HG03521 (cell line): Measurements from ENCODE around the gene SHC2.
"Not testable (repeated sequence)": the region's sequence is repeated elsewhere in the genome, so short reads cannot be mapped to it uniquely, and the experiment has no call there.

Experiments
- ATAC-seq: cut with Tn5 transposase; IDR thresholded peaks from one replicate; pipeline ENCODE4 v1.9.1; 2021; ENCODE audit warnings: mild to moderate bottlenecking, moderate library complexity; ENCODE audit not compliant: unreplicated experiment

The SHC2 gene

DNA sequence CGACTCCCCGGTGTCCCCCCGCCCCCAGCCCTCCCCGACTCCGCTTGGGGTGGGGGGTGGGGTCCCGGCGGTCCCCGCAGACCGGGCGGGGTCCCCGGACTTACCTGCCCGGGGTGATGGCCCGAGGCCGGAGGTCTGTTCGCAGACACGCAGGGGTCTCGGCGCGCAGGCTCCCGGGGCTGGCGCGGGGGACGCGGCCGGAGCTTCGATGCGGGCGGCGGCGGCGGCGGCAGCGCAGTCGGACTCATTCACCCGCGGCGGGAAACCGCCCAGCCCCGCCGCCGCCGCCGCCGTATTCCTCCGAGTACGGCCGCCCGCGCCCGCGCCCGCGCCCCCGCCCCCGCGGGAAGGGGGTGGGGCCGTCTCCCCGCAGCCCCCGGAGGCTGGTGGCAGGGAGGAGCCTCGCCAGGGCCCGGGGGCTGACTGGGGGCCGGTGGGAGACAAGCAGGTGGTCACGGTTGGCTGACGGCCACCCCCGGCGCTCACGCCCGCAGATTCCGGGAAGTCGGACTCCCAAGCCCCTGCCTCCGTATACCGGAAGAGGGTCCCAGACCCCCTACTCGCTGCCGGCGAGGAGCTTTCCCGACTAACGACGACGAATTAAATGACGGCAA, 51.8 kb downstream of the SHC2 start, which contains the start of gene C2CD4C:
Gene C2CD4C (minus strand): TSS at position 246 of the 614 bp plus-strand sequence. CDS start 786 bp downstream, outside the sequence.
- ATAC-seq = no peak

DNA sequence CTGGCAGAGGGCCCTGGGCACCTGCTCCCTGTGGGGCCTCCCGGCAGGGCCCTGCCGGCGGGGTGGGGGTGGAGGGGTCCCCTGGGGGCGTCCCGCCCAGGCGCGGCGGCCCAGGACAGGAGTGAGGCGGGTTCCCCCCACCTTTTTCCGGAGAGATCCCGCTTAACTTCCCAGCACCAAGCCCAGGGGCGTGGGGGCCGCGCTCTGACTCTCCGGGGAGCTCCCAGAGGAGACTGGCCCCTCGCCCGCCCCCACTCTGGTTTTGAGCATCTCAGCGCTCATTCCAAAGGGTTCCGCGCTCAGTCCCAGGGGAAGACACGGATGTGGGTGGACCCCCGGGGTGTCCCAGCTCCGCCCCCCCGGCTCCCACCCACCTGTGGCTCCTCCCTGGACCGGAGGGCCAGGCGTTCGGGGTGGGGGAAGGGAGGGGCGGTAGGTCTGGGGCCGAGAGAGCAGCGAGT, 52.4 kb downstream of the SHC2 start:
- no peak for ATAC-seq

DNA sequence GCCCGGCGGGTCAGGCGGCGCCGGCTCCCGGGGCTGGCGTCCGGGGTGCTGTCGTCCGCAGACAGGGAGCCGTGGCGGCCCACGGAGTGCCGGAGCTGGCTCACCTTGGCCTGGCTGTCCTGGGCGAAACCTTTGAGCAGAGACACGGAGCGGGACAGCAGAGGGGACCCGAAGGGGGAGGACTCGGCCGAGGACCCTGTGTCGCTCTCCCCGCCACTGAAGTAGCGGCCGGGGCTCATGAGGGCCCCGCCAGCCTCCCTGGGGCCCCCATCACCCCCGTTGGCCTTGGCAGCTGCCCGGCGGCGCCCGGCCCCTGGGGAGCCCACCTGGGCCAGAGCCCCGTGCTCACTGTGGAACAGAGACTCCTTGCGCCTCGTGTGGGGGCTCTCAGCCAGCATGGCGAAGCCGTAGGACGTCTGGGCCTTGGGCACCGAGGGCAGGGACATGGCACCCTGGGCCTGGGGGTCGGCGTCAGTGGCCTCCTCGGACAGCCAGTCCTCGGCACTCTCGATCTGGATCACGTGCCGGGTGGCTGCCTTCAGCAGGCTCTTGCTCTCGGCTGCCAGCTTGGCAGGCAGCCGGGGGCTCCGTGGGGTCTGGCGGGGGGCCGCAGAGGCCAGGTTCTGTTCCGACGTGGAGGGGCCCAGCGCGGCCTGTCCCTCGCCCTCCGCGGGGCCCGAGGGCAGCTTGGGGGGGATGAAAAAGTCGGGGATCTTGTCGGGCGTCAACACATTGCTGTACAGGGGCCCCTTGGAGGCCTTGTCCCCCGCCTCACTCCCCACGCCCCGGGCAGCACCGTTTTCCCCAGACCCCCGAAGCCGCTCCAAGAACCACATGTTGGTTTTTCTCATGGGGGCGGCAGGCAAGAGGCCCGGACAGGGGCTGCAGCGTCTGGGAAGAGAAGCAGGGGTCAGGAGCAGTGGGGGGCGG, 53.1 kb downstream of the SHC2 start:
- ATAC-seq = no peak

DNA sequence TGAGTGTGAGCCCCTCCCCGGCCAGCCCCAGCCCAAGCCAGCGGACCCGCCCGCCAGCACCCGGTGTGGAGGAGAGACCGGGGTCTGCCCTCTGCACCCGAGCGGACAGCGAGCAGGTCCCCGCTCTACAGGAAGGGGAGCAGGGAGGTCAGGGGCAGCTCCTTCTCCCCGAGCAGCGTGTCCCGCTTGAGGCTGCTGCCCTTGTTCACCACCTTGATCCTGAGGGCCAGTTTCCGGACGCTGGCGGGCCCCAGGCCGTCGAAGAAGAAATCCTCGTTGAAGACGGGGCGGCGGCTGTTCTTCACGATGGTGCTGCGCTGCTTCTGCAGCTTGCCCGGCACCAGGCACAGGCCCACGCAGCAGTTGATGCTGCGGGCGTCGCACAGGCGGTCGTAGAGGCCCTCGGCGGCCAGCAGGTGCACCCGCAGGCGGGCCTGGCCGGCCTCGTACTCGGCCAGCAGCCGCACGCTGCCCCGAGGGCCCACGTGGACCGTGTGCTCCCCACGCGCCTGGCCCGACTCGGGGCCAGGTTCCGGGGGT, 53.8 kb downstream of the SHC2 start:
- no peak for ATAC-seq

DNA sequence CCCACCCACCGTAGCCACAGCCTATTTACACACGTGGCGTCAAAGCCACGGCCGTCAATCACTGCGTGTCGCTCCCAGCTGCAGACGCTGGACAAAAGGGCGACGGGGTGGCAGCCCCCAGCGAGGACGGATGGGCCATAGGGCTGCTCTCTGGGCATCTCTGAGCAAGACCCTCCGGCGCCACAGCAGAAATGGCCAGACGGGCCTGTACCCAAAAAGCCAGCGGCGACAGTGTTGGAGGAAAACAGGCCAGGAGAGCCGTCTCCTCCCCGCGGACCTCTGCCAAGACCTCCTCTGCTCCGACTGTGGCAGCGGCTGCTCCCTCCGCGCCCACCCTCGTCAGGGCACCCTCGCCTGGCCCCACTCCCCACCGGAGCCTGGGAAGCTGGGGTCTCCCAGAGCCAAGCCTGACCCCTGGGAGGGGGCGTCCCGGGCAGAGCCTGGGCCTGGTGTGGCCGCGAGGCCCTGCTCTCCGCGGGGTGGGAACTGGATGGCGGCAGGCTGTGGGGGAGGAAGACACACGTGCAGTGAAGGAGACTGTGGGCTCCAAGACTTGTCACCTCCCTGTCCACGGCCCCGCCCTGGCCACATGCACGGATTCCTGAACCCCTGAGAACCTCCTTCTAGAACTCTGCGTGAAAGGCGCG, 54.6 kb downstream of the SHC2 start:
- ATAC-seq = no peak

DNA sequence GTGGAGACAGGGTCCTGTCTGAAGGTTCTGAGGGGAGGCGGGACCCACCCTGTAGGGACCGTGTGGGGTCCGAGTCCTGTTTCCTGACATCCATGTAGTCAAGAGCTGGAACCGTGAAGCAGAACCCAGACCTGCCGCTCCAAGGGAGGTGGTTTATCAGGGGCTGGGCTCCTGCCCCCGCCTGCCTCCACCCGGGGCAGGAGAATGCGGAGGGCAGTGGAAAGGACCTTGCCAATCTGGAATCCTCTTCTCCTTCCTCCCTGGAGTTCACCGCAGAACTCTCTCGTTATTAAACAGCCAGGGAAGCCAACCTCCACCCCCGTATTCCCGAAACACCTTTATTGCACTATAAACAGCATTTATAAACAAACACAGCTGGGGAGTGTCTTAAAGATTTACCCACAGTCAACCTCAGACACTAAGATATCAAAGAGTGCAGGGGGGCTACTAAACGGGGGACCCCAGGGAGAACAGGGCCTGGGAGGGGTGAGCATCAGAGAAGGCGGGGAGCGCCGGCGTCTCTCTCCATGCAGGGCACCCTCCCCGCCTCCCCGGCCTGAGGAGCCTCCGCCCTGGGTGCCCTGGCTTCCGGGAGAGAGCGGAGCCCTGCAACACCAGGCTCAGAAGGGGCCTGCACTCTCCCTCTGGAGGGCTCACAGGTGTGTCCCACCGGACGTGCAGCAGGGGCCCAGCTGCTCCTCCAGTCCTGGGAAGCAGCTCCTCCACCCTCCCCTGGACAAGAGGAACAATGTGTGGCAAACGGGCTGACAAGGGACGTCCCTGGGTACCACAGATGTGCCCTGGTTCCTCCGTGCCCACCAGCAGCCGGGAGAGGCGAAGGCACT, 55.5 kb downstream of the SHC2 start:
- ATAC-seq = no peak

DNA sequence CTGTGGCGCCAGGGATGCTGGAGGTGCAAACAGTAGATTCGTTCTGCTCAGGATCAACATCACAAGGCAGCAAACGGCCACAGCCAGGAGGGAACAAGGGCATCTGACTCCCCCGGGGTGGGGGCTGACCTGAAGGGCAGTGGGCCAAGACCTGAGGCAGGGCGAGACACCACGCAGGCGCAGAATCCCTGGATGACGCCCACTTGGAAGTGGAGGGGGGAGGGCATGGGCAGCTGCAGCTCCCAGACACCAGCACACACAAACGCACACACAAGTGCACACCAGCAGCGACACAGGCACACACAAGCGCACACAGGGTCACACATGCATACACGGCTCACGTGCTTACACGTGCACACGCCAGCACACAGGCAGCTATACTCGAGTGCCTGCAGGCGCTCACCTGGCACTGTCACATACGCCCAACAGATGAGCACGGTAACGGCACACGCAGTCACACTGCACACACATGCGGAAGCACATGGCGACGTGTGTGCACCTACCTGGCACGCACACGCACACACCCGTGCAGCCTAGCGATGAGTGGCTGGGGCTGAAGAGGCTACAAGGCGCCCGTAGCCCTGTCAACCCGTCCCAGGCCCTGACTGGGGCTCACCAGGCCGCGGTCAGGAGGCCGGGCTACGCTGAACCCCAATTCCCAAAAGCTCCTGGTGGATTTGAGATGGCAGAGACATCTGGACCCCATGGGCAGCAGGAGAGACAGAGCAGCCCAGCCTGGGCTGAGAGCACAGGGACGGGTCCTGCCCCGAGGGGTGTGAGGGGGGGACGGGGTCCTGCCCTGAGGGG, 57.4 kb downstream of the SHC2 start:
- ATAC-seq = no peak

DNA sequence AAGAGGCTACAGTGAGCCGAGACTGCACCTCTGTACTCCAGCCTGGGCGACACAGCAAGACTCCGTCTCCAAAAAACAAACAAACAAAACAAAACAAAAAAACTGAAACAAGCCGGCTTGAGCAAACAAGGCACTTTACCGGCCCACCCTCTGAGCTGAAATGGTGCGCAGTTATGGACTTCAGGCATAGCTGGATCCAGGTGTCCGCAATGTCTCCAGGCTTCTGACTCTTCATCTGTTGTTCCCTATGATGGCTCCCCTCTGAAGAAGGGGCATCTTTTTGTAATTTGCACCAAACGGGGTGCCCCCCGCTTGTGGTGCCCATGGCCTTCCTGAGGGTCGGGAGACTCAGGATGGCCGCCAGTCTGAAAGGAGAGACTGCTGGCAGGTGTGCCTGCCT, 58.0 kb downstream of the SHC2 start:
- ATAC-seq = no peak

DNA sequence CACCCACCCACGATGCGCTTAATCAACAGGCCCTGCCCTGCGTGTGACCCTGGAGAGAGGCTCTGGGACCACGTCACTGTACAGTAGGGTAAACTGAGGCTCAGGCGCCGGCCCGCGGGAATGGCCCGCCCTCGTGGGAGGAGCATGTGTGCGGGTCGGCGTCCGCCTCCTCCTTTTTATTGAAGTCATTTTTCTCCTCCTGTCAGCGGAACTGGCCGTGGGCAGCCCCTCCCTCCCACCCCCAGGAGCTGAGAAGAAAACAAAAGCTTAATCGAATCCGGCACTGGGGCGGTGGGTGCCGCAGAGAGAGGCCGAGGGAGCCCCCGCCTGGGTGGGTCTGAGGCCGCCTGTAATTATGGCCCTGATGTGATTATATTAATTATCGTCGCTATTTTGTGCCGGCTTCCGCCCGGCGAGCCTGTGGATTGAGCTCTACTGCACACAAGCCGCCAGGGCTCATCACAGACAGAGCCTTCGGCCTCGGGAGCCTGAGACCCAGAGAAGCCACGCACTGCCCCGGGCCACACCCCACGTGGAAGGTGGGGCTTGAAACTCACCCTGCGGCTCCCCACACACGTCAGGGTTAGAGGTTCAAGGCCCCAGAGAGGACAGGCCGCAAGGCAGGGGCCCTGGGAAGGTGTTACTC, 58.8 kb downstream of the SHC2 start:
- no peak for ATAC-seq

DNA sequence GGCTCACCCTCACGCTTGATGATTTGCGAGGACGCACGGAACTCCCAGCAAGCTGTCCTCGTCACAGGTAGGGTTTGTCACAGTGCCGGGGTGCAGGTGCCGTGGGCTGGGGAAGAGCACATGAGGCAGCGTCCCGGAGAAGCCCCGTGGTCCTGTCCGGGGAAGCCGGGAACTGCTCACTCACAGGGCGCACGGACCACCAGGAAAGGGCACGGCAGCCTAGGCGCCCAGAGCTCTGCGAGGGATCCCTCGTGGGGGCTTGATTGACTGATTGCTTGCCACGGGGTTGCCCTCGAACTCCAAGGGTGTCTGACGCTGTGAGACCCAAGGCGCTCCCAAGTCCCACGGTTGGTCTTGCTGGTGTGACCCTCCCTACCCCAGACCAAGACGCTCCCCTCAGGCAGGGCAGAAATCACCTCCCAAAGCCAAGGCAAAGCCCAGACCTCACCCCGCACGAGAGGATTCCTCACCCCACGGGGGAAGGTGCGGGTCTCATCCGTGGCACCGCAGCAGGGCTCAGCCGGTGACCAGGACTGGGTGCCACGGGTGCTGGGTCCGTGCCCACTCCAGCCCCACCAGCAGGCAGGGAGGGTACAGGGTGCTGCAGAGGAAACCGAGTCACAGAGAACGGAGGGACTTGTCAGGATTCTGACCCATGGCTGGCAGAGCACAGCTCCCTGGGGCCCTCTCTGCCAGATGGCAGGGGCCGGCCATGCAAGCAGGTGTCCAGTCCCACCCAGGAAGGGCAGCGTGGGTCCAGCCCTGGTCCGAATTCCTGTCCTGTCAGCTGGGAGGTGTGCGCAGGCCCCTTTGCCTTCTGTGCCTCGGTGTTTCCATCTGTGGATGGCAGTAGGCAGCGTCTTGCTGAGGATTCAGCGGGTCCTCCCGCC, 59.6 kb downstream of the SHC2 start:
- ATAC-seq = no peak

DNA sequence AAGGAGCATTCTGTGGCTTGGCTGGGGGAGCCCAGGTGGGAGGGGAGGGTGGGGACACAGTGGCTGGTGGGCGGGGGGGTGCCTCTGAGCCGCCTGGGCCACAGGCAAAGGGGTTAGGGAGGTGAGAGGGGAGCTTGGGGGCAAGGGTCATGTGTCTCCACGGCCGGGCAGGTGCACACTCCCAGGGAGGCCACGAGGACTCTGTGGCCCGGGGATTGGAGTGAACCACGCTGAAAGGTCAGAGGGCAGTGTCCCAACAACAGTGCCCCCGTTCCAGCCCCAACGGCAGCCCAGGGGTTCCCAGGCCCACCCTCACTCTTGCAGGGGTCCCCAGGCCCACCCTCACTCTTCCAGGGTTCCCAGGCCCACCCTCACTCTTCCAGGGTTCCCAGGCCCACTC, 61.5 kb downstream of the SHC2 start:
- no peak for ATAC-seq

DNA sequence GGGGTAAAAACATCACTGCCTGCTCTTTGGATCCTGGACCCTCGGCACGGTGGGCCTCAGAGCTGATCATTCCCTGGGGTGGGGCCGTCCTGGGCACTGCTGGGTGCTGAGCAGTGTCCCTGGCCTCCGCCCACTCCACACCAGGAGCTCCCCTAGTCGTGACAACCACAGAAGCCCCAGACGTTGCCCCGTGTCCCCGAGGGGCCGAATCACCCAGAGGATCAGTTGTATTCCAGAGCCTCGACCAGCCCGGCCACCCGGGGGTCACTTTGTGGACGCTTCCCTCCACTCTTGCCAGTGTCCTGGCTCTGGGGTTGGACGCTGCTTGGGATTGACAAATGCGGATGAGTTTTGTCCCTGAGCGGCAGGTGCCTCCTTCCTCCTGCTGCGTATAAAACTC, 62.1 kb downstream of the SHC2 start:
- no peak for ATAC-seq

DNA sequence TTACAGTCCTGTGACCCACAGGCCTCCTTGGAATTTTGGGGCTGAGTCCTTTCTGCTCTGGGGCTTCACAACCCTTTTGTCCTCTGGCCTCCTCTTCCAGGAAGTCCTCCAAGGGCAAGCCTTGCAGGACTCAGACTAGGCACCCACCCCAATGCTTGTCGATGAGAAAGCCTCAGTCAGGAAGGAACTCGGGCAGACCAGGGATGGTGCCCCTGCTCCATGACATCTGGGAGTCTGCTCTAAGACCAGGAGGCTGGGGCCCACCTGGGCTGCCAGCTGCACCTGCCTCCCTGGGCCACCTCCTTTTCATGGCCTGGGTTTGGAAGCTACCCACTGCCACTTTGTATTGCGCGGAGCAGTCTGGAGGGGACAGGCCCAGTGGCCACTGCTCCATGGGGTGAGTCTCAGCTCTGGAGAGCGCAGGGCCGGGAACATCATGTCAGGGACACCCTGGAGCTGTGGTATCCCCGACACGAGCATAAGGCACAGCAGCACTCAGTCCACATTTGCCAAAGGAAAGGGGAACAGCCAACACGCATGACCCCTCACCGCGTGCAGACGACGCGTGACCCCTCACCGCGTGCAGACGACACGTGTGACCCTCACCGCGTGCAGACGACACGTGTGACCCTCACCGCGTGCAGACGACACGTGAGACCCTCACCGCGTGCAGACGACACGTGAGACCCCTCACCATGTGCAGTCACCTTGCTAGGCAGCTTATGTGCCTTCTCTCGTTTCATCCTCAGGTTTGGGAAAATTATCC, 62.7 kb downstream of the SHC2 start:
- ATAC-seq = no peak

DNA sequence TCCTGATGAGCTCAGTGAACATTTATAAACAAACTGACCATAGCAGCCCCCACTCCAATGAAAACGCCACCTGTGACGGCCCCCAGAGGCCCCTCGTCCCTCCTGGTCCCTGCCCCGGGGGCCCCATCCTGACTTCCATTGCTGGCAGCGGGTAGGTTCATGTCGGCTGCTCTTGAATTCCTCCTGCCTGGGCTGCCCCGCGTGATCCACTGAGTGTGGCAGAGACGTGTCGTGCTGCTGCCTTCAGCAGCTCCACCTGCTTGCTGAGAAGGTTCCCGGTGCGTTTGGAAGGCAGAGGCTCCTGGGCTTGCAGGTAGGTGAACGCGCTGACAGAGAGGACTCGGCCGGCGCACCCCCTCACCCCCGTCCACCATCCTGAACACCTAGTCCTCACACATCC, 63.5 kb downstream of the SHC2 start:
- ATAC-seq = no peak

DNA sequence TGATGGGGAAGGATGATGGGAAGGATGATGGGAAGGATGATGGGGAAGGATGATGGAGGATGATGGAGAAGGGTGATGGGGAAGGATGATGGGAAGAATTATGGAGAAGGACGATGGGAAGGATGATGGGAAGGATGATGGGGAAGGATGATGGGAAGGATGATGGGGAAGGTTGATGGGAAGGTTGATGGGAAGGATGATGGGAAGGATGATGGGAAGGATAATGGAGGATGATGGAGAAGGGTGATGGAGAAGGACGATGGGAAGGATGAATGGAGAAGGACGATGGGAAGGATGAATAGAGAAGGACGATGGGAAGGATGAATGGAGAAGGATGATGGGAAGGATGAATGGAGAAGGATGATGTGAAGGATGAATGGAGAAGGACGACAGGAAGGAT, 65.4 kb downstream of the SHC2 start:
- no peak for ATAC-seq

DNA sequence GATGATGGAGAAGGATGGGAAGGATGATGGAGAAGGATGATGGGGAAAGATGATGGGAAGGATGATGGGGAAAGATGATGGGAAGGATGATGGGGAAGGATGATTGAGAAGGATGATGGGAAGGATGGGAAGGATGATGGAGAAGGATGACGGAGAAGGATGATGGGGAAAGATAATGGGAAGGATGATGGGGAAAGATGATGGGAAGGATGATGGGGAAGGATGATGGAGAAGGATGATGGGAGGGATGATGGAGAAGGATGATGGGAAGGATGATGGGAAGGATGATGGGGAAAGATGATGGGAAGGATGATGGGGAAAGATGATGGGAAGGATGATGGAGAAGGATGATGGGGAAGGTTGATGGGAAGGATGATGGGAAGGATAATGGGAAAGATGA, 66.0 kb downstream of the SHC2 start:
- not testable (repeated sequence) for ATAC-seq

DNA sequence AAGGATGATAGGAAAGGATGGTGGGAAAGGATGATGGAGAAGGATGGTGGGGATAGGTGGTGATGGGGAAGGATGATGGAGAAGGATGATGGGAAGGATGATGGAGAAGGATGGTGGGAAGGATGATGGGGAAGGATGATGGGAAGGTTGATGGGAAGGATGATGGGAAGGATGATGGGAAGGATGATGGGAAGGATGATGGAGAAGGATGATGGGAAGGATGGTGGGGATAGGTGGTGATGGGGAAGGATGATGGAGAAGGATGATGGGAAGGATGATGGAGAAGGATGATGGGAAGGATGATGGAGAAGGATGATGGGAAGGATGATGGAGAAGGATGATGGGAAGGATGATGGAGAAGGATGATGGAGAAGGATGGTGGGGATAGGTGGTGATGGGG, 67.3 kb downstream of the SHC2 start:
- ATAC-seq = not testable (repeated sequence)
